GM12872 (cell line): ENCODE results near the gene GNA12.

Source experiments
- CTCF ChIP-seq: IDR thresholded peaks from 3 replicates; pipeline ENCODE4 v1.5.1; 2011; ENCODE audit warnings: low read depth, mild to moderate bottlenecking, low read length, moderate library complexity; ENCODE audit not compliant: insufficient read depth

The GNA12 gene

GRCh38 chr7:2808891-2809665, 35.0 kb downstream of the GNA12 start:
- no peak for TF ChIP-seq CTCF

- TF ChIP-seq CTCF = no peak
These were observed 36.0 kb downstream of the GNA12 start for GRCh38 chr7:2807845-2808772.

GRCh38 chr7:2807460-2807844, 36.7 kb downstream of the GNA12 start:
- TF ChIP-seq CTCF = no peak

DNA sequence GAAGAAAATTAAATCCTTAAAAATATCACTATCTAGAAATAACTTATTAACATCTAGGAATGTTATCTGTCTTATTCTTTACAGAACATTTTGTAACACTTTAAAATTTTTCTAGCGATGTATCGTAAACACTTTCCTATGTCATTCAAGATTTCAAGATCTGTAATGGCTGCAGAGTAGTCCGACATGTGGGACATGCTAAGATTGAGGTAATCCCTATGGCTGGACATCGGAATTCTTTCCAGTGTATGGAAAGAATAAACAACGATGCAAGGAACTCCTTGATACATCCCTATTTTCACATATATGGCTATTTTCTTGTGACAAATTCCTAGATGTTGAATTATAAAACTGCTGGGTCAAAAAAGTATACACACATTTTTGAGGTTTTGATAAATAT, 37.5 kb downstream of the GNA12 start:
- TF ChIP-seq CTCF = no peak

- no peak for TF ChIP-seq CTCF
These were observed 38.7 kb downstream of the GNA12 start for GRCh38 chr7:2805213-2805944.

DNA sequence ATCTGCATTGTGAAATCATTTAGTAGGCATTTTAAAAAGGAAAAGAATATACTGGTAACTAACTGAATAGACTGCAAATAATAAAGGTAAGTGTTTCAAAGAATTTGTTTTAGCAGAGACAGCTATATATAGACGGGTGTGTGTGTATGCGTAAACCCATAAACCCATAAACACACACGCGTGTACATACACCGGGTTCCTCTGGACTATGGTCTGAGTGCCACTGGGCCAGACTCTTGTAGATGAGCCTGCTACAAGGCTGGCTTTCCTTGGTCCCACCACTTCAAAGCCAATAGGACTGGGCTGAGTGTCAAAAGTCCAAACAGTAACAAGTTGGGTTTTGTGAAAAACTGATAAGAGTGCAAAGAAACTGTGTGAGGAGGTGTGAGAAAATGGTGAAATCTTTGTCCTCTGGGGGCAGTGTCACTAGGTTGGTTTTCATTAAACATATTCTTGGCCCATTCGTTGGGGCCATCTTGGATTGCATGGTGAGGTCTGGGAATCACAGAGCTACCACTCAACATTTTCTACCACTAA, 39.8 kb downstream of the GNA12 start:
- no peak for TF ChIP-seq CTCF

GRCh38 chr7:2803755-2804154, 40.4 kb downstream of the GNA12 start:
- no peak for TF ChIP-seq CTCF
